HG03460 (cell line): ENCODE data around the gene CELSR2.
A peak's percentile ranks its signal among the peaks of the same experiment; 100 is the strongest.
"Not testable (repeated sequence)": the region's sequence is repeated elsewhere in the genome, so short reads cannot be mapped to it uniquely, and the experiment has no call there.

Source experiments
- ATAC-seq: cut with Tn5 transposase; IDR thresholded peaks from one replicate; pipeline ENCODE4 v1.9.1; 2021; ENCODE audit not compliant: unreplicated experiment

Gene CELSR2

GRCh38 chr1:109248797-109249629 lies at the start of gene CELSR2:
Gene CELSR2 (plus strand): TSS chr1:109249539. CDS start chr1:109250080, 541 bp downstream.
- ATAC-seq = peak; percentile 85

GRCh38 chr1:109199710-109200109 lies 49.6 kb upstream of the CELSR2 start:
- no peak for ATAC-seq

GRCh38 chr1:109201123-109201703 lies 48.1 kb upstream of the CELSR2 start:
- ATAC-seq = no peak

- no peak for ATAC-seq
Observed at GRCh38 chr1:109204484-109204883, 44.9 kb upstream of the CELSR2 start.

- ATAC-seq = no peak
Observed at GRCh38 chr1:109206339-109206738, 43.0 kb upstream of the CELSR2 start.

GRCh38 chr1:109207467-109208103 lies 41.8 kb upstream of the CELSR2 start:
- no peak for ATAC-seq

GRCh38 chr1:109208394-109208793 lies 40.9 kb upstream of the CELSR2 start:
- no peak for ATAC-seq

- no peak for ATAC-seq
Observed at GRCh38 chr1:109208836-109209463, 40.4 kb upstream of the CELSR2 start.

GRCh38 chr1:109210058-109210457 lies 39.3 kb upstream of the CELSR2 start:
- ATAC-seq = no peak

GRCh38 chr1:109213345-109213823 lies 36.0 kb upstream of the CELSR2 start:
- peak; percentile 24 for ATAC-seq

GRCh38 chr1:109213824-109214693 lies 35.3 kb upstream of the CELSR2 start, which contains the start of gene SARS1:
Gene SARS1 (plus strand): TSS chr1:109213918. CDS start chr1:109213993, 75 bp downstream.
- peak; percentile 81 for ATAC-seq

GRCh38 chr1:109214695-109215623 lies 34.4 kb upstream of the CELSR2 start:
- no peak for ATAC-seq

- no peak for ATAC-seq
Observed at GRCh38 chr1:109216662-109217061, 32.7 kb upstream of the CELSR2 start.

GRCh38 chr1:109218516-109218915 lies 30.8 kb upstream of the CELSR2 start:
- no peak for ATAC-seq

GRCh38 chr1:109221201-109221600 lies 28.1 kb upstream of the CELSR2 start:
- ATAC-seq = not testable (repeated sequence)

GRCh38 chr1:109225308-109225707 lies 24.0 kb upstream of the CELSR2 start:
- ATAC-seq = no peak

- no peak for ATAC-seq
Observed at GRCh38 chr1:109225711-109226445, 23.5 kb upstream of the CELSR2 start.

- no peak for ATAC-seq
Observed at GRCh38 chr1:109228167-109228566, 21.2 kb upstream of the CELSR2 start.
